ENCODE data around the gene DDX4. TPM values are rescaled to one million over a fixed set of nuclear protein-coding genes. Genes with fewer than 3 reads are reported as not detected.
"Not testable (repeated sequence)": the region's sequence is repeated elsewhere in the genome, so short reads cannot be mapped to it uniquely, and the experiment has no call there.

Gene DDX4
- total RNA-seq, 1 donor from 2014 or later, result not detected

DNA sequence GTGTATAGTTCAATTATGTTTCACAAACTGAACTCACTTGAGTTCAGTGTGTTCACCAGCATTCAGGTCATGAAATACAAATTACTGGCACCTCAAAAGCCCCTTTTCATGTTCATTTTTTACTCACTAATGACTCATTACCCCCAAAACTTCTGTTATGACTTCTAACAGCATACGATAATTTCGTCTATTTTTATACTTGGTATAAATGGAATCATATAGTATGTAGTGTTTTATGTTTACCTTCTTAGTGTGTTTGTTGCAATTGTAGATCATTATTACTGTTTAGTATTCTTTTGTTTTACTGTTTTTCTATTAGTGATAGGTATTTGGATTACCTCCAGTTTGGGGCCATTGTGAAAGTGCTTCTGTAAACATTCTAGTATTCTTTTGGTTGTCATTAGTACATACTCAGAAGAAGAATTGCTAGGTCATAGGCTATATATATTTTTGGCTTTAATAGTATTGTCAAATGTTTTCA is 33.4 kb downstream of the DDX4 start:
- Histone ChIP-seq H3K36me3 (no peaks in the 10 kb centered on the region), H3K9me3 (no peaks in the 10 kb centered on the region), H3K27ac (no peak overlapping the region), H3K4me3 (no peak overlapping the region), H3K4me1 (no peaks in the 10 kb centered on the region), H3K27me3 (no peaks in the 10 kb centered on the region)
- ATAC-seq, result no peak
- TF ChIP-seq, protein P1, sequence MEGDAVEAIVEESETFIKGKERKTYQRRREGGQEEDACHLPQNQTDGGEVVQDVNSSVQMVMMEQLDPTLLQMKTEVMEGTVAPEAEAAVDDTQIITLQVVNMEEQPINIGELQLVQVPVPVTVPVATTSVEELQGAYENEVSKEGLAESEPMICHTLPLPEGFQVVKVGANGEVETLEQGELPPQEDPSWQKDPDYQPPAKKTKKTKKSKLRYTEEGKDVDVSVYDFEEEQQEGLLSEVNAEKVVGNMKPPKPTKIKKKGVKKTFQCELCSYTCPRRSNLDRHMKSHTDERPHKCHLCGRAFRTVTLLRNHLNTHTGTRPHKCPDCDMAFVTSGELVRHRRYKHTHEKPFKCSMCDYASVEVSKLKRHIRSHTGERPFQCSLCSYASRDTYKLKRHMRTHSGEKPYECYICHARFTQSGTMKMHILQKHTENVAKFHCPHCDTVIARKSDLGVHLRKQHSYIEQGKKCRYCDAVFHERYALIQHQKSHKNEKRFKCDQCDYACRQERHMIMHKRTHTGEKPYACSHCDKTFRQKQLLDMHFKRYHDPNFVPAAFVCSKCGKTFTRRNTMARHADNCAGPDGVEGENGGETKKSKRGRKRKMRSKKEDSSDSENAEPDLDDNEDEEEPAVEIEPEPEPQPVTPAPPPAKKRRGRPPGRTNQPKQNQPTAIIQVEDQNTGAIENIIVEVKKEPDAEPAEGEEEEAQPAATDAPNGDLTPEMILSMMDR (IDR thresholded peaks at IDR 0.05), result no peak
- no peak for DNase-seq
- intact Hi-C loops (cut with DNase I), result no loop called here

DNA sequence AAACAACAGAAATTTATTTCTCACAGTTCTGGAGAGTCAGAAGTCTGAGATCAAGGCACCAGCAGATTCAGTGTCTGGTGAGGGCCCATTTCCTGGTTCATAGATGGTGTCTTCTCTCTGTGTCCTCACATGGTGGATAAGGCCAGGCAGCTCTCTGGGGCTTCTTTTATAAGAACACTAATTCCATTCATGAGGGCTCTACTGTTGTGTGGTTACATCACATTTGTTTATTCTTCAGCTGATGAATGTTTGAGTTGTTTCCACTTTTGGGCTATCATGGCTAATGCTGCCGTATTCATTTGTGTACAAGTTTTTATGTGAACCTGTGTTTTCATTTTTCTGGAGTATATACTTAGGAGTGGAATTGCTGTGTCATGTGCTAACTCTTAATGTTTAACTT is 35.2 kb downstream of the DDX4 start:
- Histone ChIP-seq H3K4me3 (no peak overlapping the region), H3K9me3 (no peaks in the 10 kb centered on the region), H3K27me3 (no peaks in the 10 kb centered on the region), H3K4me1 (no peaks in the 10 kb centered on the region), H3K27ac (no peak overlapping the region), H3K36me3 (no peaks in the 10 kb centered on the region)
- ATAC-seq (peak; percentile 68), DNase-seq (no peak)
- intact Hi-C loops (cut with DNase I), result no loop called here
- TF ChIP-seq, protein P1 (IDR thresholded peaks at IDR 0.05), result no peak

DNA sequence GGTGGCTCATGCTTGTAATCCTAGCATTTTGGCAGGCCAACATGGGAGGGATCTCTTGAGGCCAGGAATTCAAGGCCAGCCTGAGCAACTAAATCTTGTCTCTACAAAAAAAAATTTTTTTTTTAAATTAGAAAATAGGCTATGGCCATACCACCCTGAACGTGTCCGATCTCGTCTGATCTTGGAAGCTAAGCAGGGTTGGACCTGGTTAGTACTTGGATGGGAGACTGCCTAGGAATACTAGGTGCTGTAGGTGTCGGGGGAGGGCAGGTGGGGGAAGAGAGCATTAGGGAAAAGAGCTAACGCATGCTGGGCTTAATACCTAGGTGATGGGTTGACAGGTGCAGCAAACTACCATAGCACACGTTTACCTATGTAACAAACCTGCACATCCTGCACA is 39.5 kb downstream of the DDX4 start:
- DNase-seq (no peak), ATAC-seq (no peak)
- no peaks in the 10 kb centered on the region for H3K4me1 ChIP-seq
- no peaks in the 10 kb centered on the region for H3K36me3 ChIP-seq
- intact Hi-C loops (cut with DNase I), result no loop called here
- H3K27me3 ChIP-seq, result no peaks in the 10 kb centered on the region
- H3K4me3 ChIP-seq, result no peak overlapping the region
- TF ChIP-seq, protein P1 (IDR thresholded peaks at IDR 0.05), result no peak
- H3K9me3 ChIP-seq, result no peaks in the 10 kb centered on the region
- H3K27ac ChIP-seq, result no peak overlapping the region

DNA sequence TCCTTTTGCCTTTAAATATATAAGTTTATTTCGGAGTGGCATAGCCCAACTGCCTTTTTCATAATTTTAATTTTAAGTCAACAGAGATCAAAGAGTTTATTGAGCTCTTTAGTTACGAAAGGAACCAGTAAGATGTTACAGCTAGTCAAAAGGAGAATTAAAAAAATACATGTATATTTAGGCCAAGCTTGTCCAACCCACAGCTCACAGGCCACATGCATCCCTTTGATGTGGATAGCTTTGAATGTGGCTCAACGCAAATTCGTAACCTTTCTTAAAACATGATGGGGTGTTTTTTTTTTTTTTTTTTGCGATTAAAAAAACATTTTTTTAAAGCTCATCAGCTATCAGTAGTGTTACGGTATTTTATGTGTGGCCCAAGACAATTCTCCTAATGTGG is 63.1 kb downstream of the DDX4 start:
- TF ChIP-seq, protein P1 (IDR thresholded peaks at IDR 0.05), result no peak
- DNase-seq, result no peak
- Histone ChIP-seq H3K27me3 (no peaks in the 10 kb centered on the region), H3K4me3 (no peak overlapping the region), H3K36me3 (no peaks in the 10 kb centered on the region), H3K27ac (no peak overlapping the region), H3K9me3 (no peaks in the 10 kb centered on the region), H3K4me1 (no peaks in the 10 kb centered on the region)
- intact Hi-C loops (cut with DNase I), result no loop called here
- no peak for ATAC-seq

DNA sequence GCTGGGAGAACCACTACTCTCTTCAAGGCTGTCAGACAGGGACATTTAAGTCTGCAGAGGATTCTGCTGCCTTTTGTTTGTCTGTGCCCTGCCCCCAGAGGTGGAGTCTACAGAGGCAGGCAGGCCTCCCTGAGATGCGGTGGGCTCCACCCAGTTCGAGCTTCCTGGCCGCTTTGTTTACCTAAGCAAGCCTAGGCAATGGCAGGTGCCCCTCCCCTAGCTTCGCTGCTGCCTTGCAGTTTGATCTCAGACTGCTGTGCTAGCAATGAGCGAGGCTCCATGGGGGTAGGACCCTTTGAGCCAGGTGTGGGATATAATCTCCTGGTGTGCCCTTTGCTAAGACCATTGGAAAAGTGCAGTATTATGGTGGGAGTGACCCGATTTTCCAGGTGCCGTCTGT is 71.0 kb downstream of the DDX4 start:
- intact Hi-C loops (cut with DNase I); DNase-seq; ATAC-seq: not testable (repeated sequence)

DNA sequence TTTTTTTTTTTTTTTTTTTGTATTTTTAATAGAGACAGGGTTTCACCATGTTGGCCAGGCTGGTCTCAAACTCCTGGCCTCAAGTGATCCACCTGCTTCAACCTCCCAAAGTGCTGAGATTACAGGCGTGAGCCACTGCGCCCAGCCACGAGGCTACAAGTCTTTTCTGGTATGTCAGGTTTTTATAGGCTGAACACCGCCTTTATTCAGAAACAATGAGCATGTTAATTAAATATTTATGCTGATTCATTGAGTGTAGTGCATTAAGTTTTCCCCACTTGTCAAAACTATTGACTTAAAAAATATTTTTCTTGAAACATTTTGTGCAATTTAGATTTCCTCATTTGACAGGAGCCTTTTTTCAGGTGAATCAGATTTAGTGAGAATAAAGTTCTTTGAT is 78.1 kb downstream of the DDX4 start:
- H3K27me3 ChIP-seq; intact Hi-C loops (cut with DNase I); H3K4me3 ChIP-seq; H3K36me3 ChIP-seq; H3K9me3 ChIP-seq; ATAC-seq; H3K27ac ChIP-seq; DNase-seq; H3K4me1 ChIP-seq: not testable (repeated sequence)

More for the DNA sequence above, 71.0 kb downstream of the DDX4 start:
- not testable (repeated sequence) for H3K4me1 ChIP-seq, H3K4me3 ChIP-seq, H3K36me3 ChIP-seq, H3K9me3 ChIP-seq, H3K27ac ChIP-seq, H3K27me3 ChIP-seq

DNA sequence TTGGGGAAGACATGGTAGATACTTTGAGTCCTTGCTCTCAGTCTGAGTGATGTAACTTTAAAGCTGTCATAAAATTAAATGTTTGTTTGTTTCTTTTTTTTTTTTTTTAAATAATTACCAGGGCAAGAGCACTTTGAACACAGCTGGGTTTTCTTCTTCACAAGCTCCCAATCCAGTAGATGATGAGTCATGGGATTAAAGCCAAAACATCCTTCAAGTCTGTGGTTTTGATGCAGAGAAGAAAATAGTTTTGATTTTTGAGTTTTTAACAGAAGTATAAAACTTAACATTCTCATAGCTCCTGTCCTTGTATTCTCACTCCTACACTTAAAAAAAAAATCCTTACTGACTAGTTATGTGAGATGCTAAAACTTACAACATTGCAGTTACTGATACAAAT is 78.5 kb downstream of the DDX4 start:
- Histone ChIP-seq H3K36me3 (no peaks in the 10 kb centered on the region), H3K9me3 (no peaks in the 10 kb centered on the region), H3K4me3 (no peak overlapping the region), H3K27ac (no peak overlapping the region), H3K27me3 (peaks cover 2% of the 10 kb centered on the region), H3K4me1 (no peaks in the 10 kb centered on the region)
- ATAC-seq (no peak), DNase-seq (no peak)
- TF ChIP-seq, protein P1 (IDR thresholded peaks at IDR 0.05), result no peak
- intact Hi-C loops (cut with DNase I), result no loop called here

All from upper lobe of right lung (tissue), 1 donor.